K562 (cell line): Measurements from ENCODE around the gene ILF3. TPM values are rescaled to one million over a fixed set of nuclear protein-coding genes. Genes with fewer than 3 reads are reported as not detected.

Experiments
- BHLHE40 ChIP-seq: IDR thresholded peaks from 2 replicates; pipeline ENCODE4 v1.6.1; 2011; ENCODE audit warnings: low read length, improper control_type of control experiment
- BRF1 ChIP-seq: IDR thresholded peaks from 3 replicates; pipeline ENCODE4 v1.6.1; 2011; ENCODE audit warnings: borderline replicate concordance, mild to moderate bottlenecking; ENCODE audit not compliant: insufficient read length; ENCODE audit errors: extremely low read depth
- ESRRA ChIP-seq: fragments of 450-650 bp; IDR thresholded peaks from 2 replicates; pipeline ENCODE4 v1.6.1; 2014; ENCODE audit warnings: low read depth, mild to moderate bottlenecking, moderate library complexity, borderline replicate concordance
- KDM4B ChIP-seq, 2 experiments: fragments of 450-650 bp in 1 of 2; sonication (generic) in 1 of 2; IDR thresholded peaks; 2 replicates each; pipeline ENCODE4 v1.6.1; 2016 to 2017; ENCODE audit warnings: borderline replicate concordance in 2 of 2, antibody characterized with exemption in 1 of 2, low read depth in 1 of 2, mild to moderate bottlenecking in 1 of 2
- NCOA6 ChIP-seq: fragments of 450-650 bp; IDR thresholded peaks from 2 replicates; pipeline ENCODE4 v1.6.1; 2017; ENCODE audit warnings: mild to moderate bottlenecking
- PHTF2 ChIP-seq: fragments of 250-450 bp; sonication (Bioruptor Pico); IDR thresholded peaks from 2 replicates; pipeline ENCODE4 v1.5.0; 2021; ENCODE audit warnings: mild to moderate bottlenecking
- SUPT5H ChIP-seq: fragments of 450-650 bp; IDR thresholded peaks from 2 replicates; pipeline ENCODE4 v1.6.1; 2016
- ZKSCAN3 ChIP-seq: fragments of 250-450 bp; sonication (Bioruptor Pico); IDR thresholded peaks from 2 replicates; pipeline ENCODE4 v1.4.0; 2020
- ZNF75A ChIP-seq: fragments of 450-650 bp; formaldehyde crosslinking; IDR thresholded peaks from 2 replicates; pipeline ENCODE4 v1.4.0; 2020; ENCODE audit warnings: mild to moderate bottlenecking
- polyA plus RNA-seq, 8 experiments: library from polyadenylated mRNA; depleted of rRNA in 4 of 8; stranded (reverse) in 5 of 8; unstranded in 3 of 8; fragments of >200 nt; fragmentation: Nextera tagmentation in 2 of 8; fragmentation: Illumina TruSeq in 1 of 8; extraction: Ambion mirVana in 2 of 8; extraction: Trizol in 1 of 8; gene quantifications; 2 replicates each; pipeline versions ENCODE4 v1.2.1 to v1.2.3, GENCODE V29; 2011 to 2014; ENCODE audit warnings: inconsistent platforms in 1 of 8, missing spikeins in 1 of 8
- total RNA-seq, 7 experiments: library from RNA; depleted of rRNA in 6 of 7; stranded (reverse); fragments of >200 nt in 6 of 7; fragmentation: Illumina TruSeq in 2 of 7; extraction: Trizol in 2 of 7; gene quantifications; 2 replicates each; pipeline versions ENCODE4 v1.2.1 to v1.2.3, GENCODE V29; 2011 to 2021; ENCODE audit warnings: low replicate concordance in 1 of 7
- TF ChIP-seq, protein P1 (sequence below), 2 experiments: fragments of 450-650 bp in 1 of 2; sonication (generic) in 1 of 2; formaldehyde crosslinking in 1 of 2; IDR thresholded peaks in 1 of 2; conservative IDR thresholded peaks in 1 of 2; 2 replicates each; pipeline versions ENCODE4 v1.6.1 to v1.8.1; 2016 to 2023; ENCODE audit warnings: mild to moderate bottlenecking in 2 of 2, moderate library complexity in 2 of 2, inconsistent platforms in 1 of 2, missing genetic modification reagents in 1 of 2
- TF ChIP-seq, protein P2 (sequence below): sonication (generic); formaldehyde crosslinking; IDR thresholded peaks from 2 replicates; pipeline ENCODE4 v1.8.1; 2022; ENCODE audit warnings: missing genetic modification reagents

The ILF3 gene
- total and polyA plus RNA-seq, 9 of the 15 experiments (the other 6 are each of a cell fraction or from before 2014, with no cell fraction given), result 26.0 to 453 (median 175) TPM

DNA sequence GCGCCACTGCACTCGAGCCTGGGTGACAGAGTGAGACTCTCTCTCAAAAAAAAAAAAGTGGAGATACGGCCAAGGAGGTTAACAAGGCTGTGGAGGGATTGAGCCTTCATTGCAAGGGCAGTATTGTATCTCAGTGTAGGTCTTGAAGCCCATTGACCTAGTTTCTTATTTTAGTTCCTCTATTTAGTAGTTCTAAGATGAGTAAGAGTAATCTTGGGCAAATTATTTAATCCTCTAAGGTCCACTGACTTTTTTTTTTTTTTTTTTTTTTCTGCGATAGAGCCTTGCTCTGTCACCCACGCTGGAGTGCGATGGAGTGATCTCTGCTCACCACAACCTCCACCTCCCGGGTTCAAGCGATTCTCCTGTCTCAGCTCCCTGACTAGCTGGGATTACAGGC is 14.3 kb upstream of the ILF3 start (continued):
- TF ChIP-seq, protein P1, sequence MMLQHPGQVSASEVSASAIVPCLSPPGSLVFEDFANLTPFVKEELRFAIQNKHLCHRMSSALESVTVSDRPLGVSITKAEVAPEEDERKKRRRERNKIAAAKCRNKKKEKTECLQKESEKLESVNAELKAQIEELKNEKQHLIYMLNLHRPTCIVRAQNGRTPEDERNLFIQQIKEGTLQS (IDR thresholded peaks at IDR 0.05), result no peak
- TF ChIP-seq, protein P1 (CRISPR knock-in tag; conservative IDR thresholded peaks at IDR 0.05), result no peak
- no peak for TF ChIP-seq BRF1
- TF ChIP-seq NCOA6, result no peak
- TF ChIP-seq ZNF75A, result no peak
- TF ChIP-seq PHTF2 (CRISPR knock-in tag), result no peak
- TF ChIP-seq, protein P2, sequence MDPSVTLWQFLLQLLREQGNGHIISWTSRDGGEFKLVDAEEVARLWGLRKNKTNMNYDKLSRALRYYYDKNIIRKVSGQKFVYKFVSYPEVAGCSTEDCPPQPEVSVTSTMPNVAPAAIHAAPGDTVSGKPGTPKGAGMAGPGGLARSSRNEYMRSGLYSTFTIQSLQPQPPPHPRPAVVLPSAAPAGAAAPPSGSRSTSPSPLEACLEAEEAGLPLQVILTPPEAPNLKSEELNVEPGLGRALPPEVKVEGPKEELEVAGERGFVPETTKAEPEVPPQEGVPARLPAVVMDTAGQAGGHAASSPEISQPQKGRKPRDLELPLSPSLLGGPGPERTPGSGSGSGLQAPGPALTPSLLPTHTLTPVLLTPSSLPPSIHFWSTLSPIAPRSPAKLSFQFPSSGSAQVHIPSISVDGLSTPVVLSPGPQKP (CRISPR knock-in tag), result no peak
- TF ChIP-seq BHLHE40, result no peak
- no peak for TF ChIP-seq ZKSCAN3 (CRISPR knock-in tag)
- no peak for TF ChIP-seq SUPT5H
- no peak for TF ChIP-seq ESRRA
- no peak for TF ChIP-seq KDM4B (IDR thresholded peaks at IDR 0.05; ENCODE audit: borderline replicate concordance in 2 of 2, low read depth in 1 of 2)
